A673 (cell line): Measurements from ENCODE around the gene CNNM1. TPM values are rescaled to one million over a fixed set of nuclear protein-coding genes. Genes with fewer than 3 reads are reported as not detected.

ENCODE experiments used
- BruUV-seq: library from RNA; stranded (reverse); fragments of 400-500 nt; replicated peaks from 2 replicates; lab custom pipeline; 2021; lab: Mats Ljungman, UMichigan
- CTCF ChIA-PET: fragments of 300-600 bp; sonication (Branson Sonifier 250); formaldehyde crosslinking; loops from one replicate; lab custom pipeline; 2022; ENCODE audit warnings: antibody characterized with exemption; lab: Charles Lee
- POLR2A ChIA-PET: fragments of 300-600 bp; sonication (Branson Sonifier 250); formaldehyde crosslinking; loops from one replicate; lab custom pipeline; 2022; ENCODE audit warnings: antibody characterized with exemption; ENCODE audit not compliant: low non-redundant PET; lab: Charles Lee
- DNase-seq: peaks from one replicate; pipeline ENCODE4 v3.0.0-alpha.2; 2015; ENCODE audit warnings: low spot score
- H3K27ac ChIP-seq: fragments of 200-600 bp; sonication (generic); 2 replicates; pipeline ENCODE4 v1.5.1; 2016; ENCODE audit warnings: mixed run types, low read depth, mild to moderate bottlenecking, mixed read lengths, antibody characterized with exemption, low read length; ENCODE audit not compliant: poor library complexity, severe bottlenecking
- H3K27me3 ChIP-seq: fragments of 200-600 bp; sonication (generic); replicated peaks from 2 replicates; pipeline ENCODE4 v1.6.1; 2017; ENCODE audit warnings: mixed run types, low read depth, mild to moderate bottlenecking, mixed read lengths, antibody characterized with exemption, low read length; ENCODE audit not compliant: insufficient read depth, poor library complexity
- H3K36me3 ChIP-seq: fragments of 200-600 bp; sonication (generic); 2 replicates; pipeline ENCODE4 v1.6.1; 2016; ENCODE audit warnings: mixed run types, mild to moderate bottlenecking, mixed read lengths, antibody characterized with exemption, low read length; ENCODE audit not compliant: insufficient read depth, poor library complexity, severe bottlenecking
- H3K4me1 ChIP-seq: fragments of 200-600 bp; sonication (generic); 2 replicates; pipeline ENCODE4 v1.6.1; 2017; ENCODE audit warnings: mixed run types, mild to moderate bottlenecking, mixed read lengths, antibody characterized with exemption, low read length; ENCODE audit not compliant: insufficient read depth, poor library complexity, severe bottlenecking
- H3K4me3 ChIP-seq: fragments of 200-600 bp; sonication (generic); 2 replicates; pipeline ENCODE4 v1.5.1; 2016; ENCODE audit warnings: low read depth, mixed run types, mild to moderate bottlenecking, mixed read lengths, low read length; ENCODE audit not compliant: poor library complexity, severe bottlenecking
- H3K9me3 ChIP-seq: fragments of 200-600 bp; sonication (generic); 2 replicates; pipeline ENCODE4 v1.6.1; 2016; ENCODE audit warnings: mixed run types, low read depth, mild to moderate bottlenecking, mixed read lengths, antibody characterized with exemption, low read length; ENCODE audit not compliant: poor library complexity, severe bottlenecking
- EZH2 ChIP-seq: fragments of 200-600 bp; sonication (generic); IDR thresholded peaks from 2 replicates; pipeline ENCODE4 v1.6.1; 2017; ENCODE audit warnings: borderline replicate concordance, low read depth, mild to moderate bottlenecking, mixed read lengths, antibody characterized with exemption, low read length; ENCODE audit not compliant: poor library complexity, severe bottlenecking
- intact Hi-C: fragments of 100-400 bp; cut with micrococcal nuclease; formaldehyde crosslinking; loops from one replicate; pipeline ENCODE4 v1.10.0; 2022; ENCODE audit not compliant: unreplicated experiment
- total RNA-seq: library from RNA; stranded (reverse); gene quantifications from 2 replicates; pipeline ENCODE4 v1.2.3, GENCODE V29; 2021
- TF ChIP-seq, protein P1 (sequence below): fragments of 300-800, 200-600 bp; sonication (generic); conservative IDR thresholded peaks from 2 replicates; pipeline ENCODE4 v1.5.1; 2017; ENCODE audit warnings: low read depth, mild to moderate bottlenecking, antibody characterized with exemption, low read length, moderate library complexity, mixed read lengths

CNNM1 gene
- total RNA-seq, 1 experiment from 2014 or later = 0.73 TPM

DNA sequence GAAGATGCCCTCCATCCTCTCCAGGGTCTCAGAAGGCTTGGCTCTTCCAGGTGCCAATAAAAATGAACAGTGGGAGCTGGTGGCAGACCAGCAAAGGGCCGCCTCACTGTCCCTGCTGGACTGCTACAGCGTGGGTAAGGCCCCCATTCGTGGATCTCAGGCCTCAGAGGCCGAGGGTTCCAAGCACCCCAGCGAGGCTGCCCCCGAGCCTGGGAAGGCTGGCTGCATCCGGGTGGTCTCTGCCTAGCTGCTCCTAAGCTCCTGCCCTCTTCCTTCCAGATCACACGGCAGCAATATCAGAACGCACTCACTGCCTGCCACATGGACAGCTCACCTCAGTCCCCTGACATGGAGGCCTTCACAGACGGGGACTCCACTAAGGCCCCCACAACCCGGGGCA, 58.4 kb downstream of the CNNM1 start:
- no TSS peak for BruUV-seq
- no peaks in the 10 kb centered on the region for H3K36me3 ChIP-seq
- no peaks in the 10 kb centered on the region for H3K4me1 ChIP-seq
- CTCF ChIA-PET = no interaction called here
- no peak for DNase-seq
- POLR2A ChIA-PET = no interaction called here
- H3K4me3 ChIP-seq = no peak overlapping the region
- H3K9me3 ChIP-seq = no peaks in the 10 kb centered on the region
- H3K27ac ChIP-seq = no peak overlapping the region
- peaks cover 8% of the 10 kb centered on the region for H3K27me3 ChIP-seq
- TF ChIP-seq, protein P1, sequence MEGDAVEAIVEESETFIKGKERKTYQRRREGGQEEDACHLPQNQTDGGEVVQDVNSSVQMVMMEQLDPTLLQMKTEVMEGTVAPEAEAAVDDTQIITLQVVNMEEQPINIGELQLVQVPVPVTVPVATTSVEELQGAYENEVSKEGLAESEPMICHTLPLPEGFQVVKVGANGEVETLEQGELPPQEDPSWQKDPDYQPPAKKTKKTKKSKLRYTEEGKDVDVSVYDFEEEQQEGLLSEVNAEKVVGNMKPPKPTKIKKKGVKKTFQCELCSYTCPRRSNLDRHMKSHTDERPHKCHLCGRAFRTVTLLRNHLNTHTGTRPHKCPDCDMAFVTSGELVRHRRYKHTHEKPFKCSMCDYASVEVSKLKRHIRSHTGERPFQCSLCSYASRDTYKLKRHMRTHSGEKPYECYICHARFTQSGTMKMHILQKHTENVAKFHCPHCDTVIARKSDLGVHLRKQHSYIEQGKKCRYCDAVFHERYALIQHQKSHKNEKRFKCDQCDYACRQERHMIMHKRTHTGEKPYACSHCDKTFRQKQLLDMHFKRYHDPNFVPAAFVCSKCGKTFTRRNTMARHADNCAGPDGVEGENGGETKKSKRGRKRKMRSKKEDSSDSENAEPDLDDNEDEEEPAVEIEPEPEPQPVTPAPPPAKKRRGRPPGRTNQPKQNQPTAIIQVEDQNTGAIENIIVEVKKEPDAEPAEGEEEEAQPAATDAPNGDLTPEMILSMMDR = no peak
- TF ChIP-seq EZH2 = no peak
- intact Hi-C loops = no loop called here

DNA sequence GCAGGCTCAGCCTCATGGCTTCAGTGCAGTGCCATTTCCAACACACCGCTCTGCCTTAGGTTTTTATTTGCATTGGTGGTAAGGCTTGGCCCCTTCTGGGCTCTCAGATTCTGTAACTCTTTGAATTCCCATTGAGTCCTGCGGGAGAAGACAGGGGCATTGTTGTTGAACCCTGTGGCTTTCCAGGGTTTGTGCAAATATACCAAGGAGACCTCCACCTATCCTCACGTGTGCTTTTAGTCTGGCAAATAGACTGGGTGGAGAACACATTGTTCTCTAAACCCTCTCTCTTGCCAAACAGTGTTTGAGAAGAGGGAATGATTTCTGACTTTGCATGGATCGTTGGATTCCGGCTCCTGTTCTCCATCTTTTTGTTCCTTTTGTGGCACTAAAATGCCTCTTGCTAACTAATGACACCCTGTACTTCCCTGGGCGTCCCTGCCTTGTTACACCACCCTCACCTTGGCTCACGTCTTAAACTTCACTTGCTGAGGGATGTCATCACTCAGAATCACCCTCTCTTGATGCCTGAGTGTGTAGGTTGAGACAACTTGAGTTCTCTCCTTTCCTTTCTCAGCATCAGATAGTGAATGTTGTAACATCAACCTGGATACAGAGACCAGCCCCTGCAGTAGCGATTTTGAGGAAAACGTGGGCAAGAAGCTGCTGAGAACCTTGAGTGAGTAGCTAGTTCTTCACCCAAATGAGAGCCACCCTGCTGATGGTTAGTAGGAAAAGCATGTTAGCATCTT, 60.7 kb downstream of the CNNM1 start:
- POLR2A ChIA-PET = no interaction called here

DNA sequence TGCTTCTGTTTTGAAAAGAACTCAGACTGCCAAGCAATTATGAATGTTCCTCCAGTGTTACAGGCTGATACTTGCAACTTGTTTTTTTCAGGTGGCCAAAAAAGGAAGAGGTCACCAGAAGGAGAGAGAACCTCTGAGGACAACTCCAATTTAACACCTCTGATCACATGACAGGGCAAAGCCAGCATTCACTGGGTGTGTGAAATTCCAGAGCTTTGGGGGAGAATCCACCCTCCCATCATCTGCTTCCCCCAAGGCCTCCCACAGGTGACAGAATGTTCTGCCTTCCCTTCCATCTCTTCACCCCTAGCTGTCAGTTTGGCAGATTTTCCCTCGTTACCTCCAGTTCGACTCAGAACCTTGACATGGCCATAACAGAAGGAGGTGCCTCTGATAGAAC, 62.2 kb downstream of the CNNM1 start:
- ChIA-PET POLR2A (no interaction called here), CTCF (no interaction called here)
- H3K4me1 ChIP-seq = no peaks in the 10 kb centered on the region
- H3K9me3 ChIP-seq = no peaks in the 10 kb centered on the region
- H3K27ac ChIP-seq = no peak overlapping the region
- no peak for TF ChIP-seq EZH2
- TF ChIP-seq, protein P1 = no peak
- no peak for DNase-seq
- intact Hi-C loops = no loop called here
- BruUV-seq = no TSS peak
- no peaks in the 10 kb centered on the region for H3K36me3 ChIP-seq
- peaks cover under 1% of the 10 kb centered on the region for H3K27me3 ChIP-seq
- no peak overlapping the region for H3K4me3 ChIP-seq

More for the DNA sequence above, 60.7 kb downstream of the CNNM1 start:
- no peaks in the 10 kb centered on the region for H3K36me3 ChIP-seq
- intact Hi-C loops = no loop called here
- no TSS peak for BruUV-seq
- DNase-seq = no peak
- TF ChIP-seq, protein P1 = no peak
- TF ChIP-seq EZH2 = no peak
- H3K4me3 ChIP-seq = no peak overlapping the region
- CTCF ChIA-PET = no interaction called here
- H3K27ac ChIP-seq = no peak overlapping the region
- peaks cover 5% of the 10 kb centered on the region for H3K27me3 ChIP-seq
- H3K9me3 ChIP-seq = no peaks in the 10 kb centered on the region
- no peaks in the 10 kb centered on the region for H3K4me1 ChIP-seq
